Breast epithelium (tissue), 4 donors: Measurements from ENCODE around the gene TPD52L1. TPM values are rescaled to one million over a fixed set of nuclear protein-coding genes. Genes with fewer than 3 reads are reported as not detected.

Experiments used
- DNase-seq, 2 donors: peaks; one replicate each; pipeline ENCODE4 v3.0.0-alpha.2; 2019; ENCODE audit warnings: low spot score in 2 of 2
- H3K27ac ChIP-seq, 2 donors: fragments of 200-600 bp; sonication (generic) in 1 of 2; one replicate each; pipeline ENCODE4 v1.5.1; 2016 to 2019; ENCODE audit warnings: mild to moderate bottlenecking in 1 of 2
- H3K27me3 ChIP-seq, 2 donors: fragments of 200-600 bp; sonication (generic) in 1 of 2; one replicate each; pipeline versions ENCODE4 v1.5.1 to v1.6.0; 2017 to 2019; ENCODE audit warnings: control low read depth in 1 of 2, mild to moderate bottlenecking in 1 of 2
- H3K36me3 ChIP-seq: fragments of 200-600 bp; one replicate; pipeline ENCODE4 v1.5.1; 2019
- H3K4me1 ChIP-seq, 2 donors: fragments of 200-600 bp; sonication (generic); one replicate each; pipeline ENCODE4 v1.5.1; 2016 to 2019; ENCODE audit warnings: control low read depth in 1 of 2
- H3K4me3 ChIP-seq, 3 donors: fragments of 200-600 bp; sonication (generic); 1 replicate in 2 of 3; 2 replicates in 1 of 3; pipeline ENCODE4 v1.5.1; 2016 to 2019; ENCODE audit warnings: mild to moderate bottlenecking in 3 of 3, moderate library complexity in 2 of 3
- H3K9me3 ChIP-seq, 2 donors: fragments of 200-600 bp; sonication (generic) in 1 of 2; one replicate each; pipeline ENCODE4 v1.5.1; 2016 to 2019; ENCODE audit warnings: control low read depth in 1 of 2
- CTCF ChIP-seq, 3 donors: fragments of 450-650 bp; IDR thresholded peaks; one replicate each; pipeline ENCODE4 v1.5.1; 2016 to 2017; ENCODE audit warnings: antibody characterized with exemption in 3 of 3, mild to moderate bottlenecking in 3 of 3, moderate library complexity in 3 of 3
- POLR2A ChIP-seq: fragments of 450-650 bp; IDR thresholded peaks from one replicate; pipeline ENCODE4 v1.6.1; 2016; ENCODE audit warnings: antibody characterized with exemption, mild to moderate bottlenecking, moderate library complexity
- POLR2AphosphoS5 ChIP-seq, 3 donors: sonication (generic); formaldehyde crosslinking; IDR thresholded peaks; one replicate each; pipeline ENCODE4 v1.6.1; 2017; ENCODE audit warnings: antibody characterized with exemption in 3 of 3
- intact Hi-C: fragments of 100-400 bp; cut with DNase I; formaldehyde crosslinking; loops from one replicate; pipeline ENCODE4 v1.15.1; 2023; ENCODE audit warnings: low total_unique reads
- total RNA-seq, 3 donors: library from RNA; depleted of rRNA; stranded (reverse); fragments of >200 nt; gene quantifications; one replicate each; pipeline ENCODE4 v1.1.0, GENCODE V29; 2016

The TPD52L1 gene
- total RNA-seq, 3 donors from 2014 or later = 27.2 to 266 (median 81.3) TPM

- no peak for DNase-seq
- H3K27ac ChIP-seq = no peak overlapping the region
- no peaks in the 10 kb centered on the region for H3K36me3 ChIP-seq
- H3K9me3 ChIP-seq = no peaks in the 10 kb centered on the region
- H3K4me1 ChIP-seq = no peaks in the 10 kb centered on the region
- TF ChIP-seq POLR2AphosphoS5 (IDR thresholded peaks at IDR 0.05) (no peak), POLR2A (no peak)
- intact Hi-C loops = no loop called here
- no peak overlapping the region for H3K4me3 ChIP-seq
- no peaks in the 10 kb centered on the region for H3K27me3 ChIP-seq
Measured at GRCh38 chr6:125257351-125257750, 103.8 kb downstream of the TPD52L1 start.

- H3K27ac ChIP-seq = no peak overlapping the region
- no peaks in the 10 kb centered on the region for H3K27me3 ChIP-seq
- no peak for DNase-seq
- H3K36me3 ChIP-seq = no peaks in the 10 kb centered on the region
- TF ChIP-seq POLR2AphosphoS5 (IDR thresholded peaks at IDR 0.05) = no peak
- no peak for TF ChIP-seq POLR2A
- no peak for TF ChIP-seq CTCF (IDR thresholded peaks at IDR 0.05)
- no peak overlapping the region for H3K4me3 ChIP-seq
- intact Hi-C loops = no loop called here
- no peaks in the 10 kb centered on the region for H3K9me3 ChIP-seq
- H3K4me1 ChIP-seq = no peaks in the 10 kb centered on the region
Measured at GRCh38 chr6:125258651-125259353, 105.2 kb downstream of the TPD52L1 start.

- intact Hi-C loops = no loop called here
- no peaks in the 10 kb centered on the region for H3K27me3 ChIP-seq
- no peak overlapping the region for H3K4me3 ChIP-seq
- TF ChIP-seq POLR2A (no peak), CTCF (IDR thresholded peaks at IDR 0.05) (no peak), POLR2AphosphoS5 (IDR thresholded peaks at IDR 0.05) (no peak)
- no peaks in the 10 kb centered on the region for H3K9me3 ChIP-seq
- DNase-seq = no peak
- H3K36me3 ChIP-seq = no peaks in the 10 kb centered on the region
- H3K27ac ChIP-seq = no peak overlapping the region
- H3K4me1 ChIP-seq = no peaks in the 10 kb centered on the region
Measured at GRCh38 chr6:125259354-125259736, 105.8 kb downstream of the TPD52L1 start.

- TF ChIP-seq CTCF (IDR thresholded peaks at IDR 0.05) (no peak), POLR2A (no peak), POLR2AphosphoS5 (IDR thresholded peaks at IDR 0.05) (no peak)
- H3K27ac ChIP-seq = no peak overlapping the region
Measured at GRCh38 chr6:125262016-125263013, 108.7 kb downstream of the TPD52L1 start.

GRCh38 chr6:125264476-125264875 is 110.9 kb downstream of the TPD52L1 start:
- intact Hi-C loops = no loop called here
- H3K27ac ChIP-seq = no peak overlapping the region
- no peaks in the 10 kb centered on the region for H3K36me3 ChIP-seq
- H3K4me1 ChIP-seq = no peaks in the 10 kb centered on the region
- no peaks in the 10 kb centered on the region for H3K27me3 ChIP-seq
- H3K4me3 ChIP-seq = no peak overlapping the region
- TF ChIP-seq CTCF (IDR thresholded peaks at IDR 0.05) (no peak), POLR2AphosphoS5 (IDR thresholded peaks at IDR 0.05) (no peak), POLR2A (no peak)
- H3K9me3 ChIP-seq = no peaks in the 10 kb centered on the region
- no peak for DNase-seq

More at GRCh38 chr6:125262016-125263013, 108.7 kb downstream of the TPD52L1 start:
- Histone ChIP-seq H3K4me3 (peak overlapping the region in 1 of 3 donors; percentile 11), H3K4me1 (no peaks in the 10 kb centered on the region), H3K27me3 (no peaks in the 10 kb centered on the region), H3K36me3 (no peaks in the 10 kb centered on the region), H3K9me3 (no peaks in the 10 kb centered on the region)
- no peak for DNase-seq
- intact Hi-C loops = no loop called here
